ENCODE results near the gene ASCL1. TPM values are rescaled to one million over a fixed set of nuclear protein-coding genes. Genes with fewer than 3 reads are reported as not detected.

The ASCL1 gene
- 0.21 TPM in 1 of 2 replicates, not detected in the other for total RNA-seq (ENCODE audit: low replicate concordance)

DNA sequence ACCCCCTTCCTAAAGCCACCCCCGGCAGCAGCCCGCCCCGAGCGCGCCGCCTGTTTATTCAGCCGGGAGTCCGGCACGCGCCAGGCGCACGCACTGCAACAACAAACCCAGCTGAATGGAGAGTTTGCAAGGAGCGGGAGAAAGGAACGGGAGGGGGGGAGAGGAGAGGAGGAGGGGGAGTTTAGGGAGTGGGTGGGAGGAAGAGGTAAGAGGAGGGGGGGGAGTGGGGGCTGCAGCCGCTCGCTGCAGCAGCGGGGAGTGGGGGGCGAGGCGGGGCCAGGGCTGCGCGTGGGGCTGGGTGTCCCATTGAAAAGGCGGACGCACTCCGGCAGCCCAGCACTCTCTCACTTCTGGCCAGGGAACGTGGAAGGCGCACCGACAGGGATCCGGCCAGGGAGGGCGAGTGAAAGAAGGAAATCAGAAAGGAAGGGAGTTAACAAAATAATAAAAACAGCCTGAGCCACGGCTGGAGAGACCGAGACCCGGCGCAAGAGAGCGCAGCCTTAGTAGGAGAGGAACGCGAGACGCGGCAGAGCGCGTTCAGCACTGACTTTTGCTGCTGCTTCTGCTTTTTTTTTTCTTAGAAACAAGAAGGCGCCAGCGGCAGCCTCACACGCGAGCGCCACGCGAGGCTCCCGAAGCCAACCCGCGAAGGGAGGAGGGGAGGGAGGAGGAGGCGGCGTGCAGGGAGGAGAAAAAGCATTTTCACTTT lies at the start of gene ASCL1:
Gene ASCL1 (plus strand): TSS at position 336 of the 712 bp plus-strand sequence. CDS start 571 bp downstream, outside the sequence.
- Histone ChIP-seq H3K36me3 (no peaks in the 10 kb centered on the region), H3K9ac (no peak within 1 kb of the TSS), H3K4me3 (peak within 1 kb of the TSS; percentile 65), H3K79me2 (ENCODE audit: low read depth) (no peaks in the 10 kb centered on the region), H3K4me1 (peaks cover 37% of the 10 kb centered on the region), H3F3A (ENCODE audit: low read depth) (peaks cover 35% of the 10 kb centered on the region), H2AFZ (replicated peaks) (peak within 1 kb of the TSS; percentile 92), H3K27ac (no peak within 1 kb of the TSS), H3K4me2 (peak within 1 kb of the TSS; percentile 92), H3K9me3 (ENCODE audit: low read depth) (no peaks in the 10 kb centered on the region), H4K20me1 (ENCODE audit: low read depth) (peaks cover 61% of the 10 kb centered on the region), H3K27me3 (peaks cover 100% of the 10 kb centered on the region)
- peak; percentile 71 for DNase-seq (ENCODE audit: low spot score)
- peaks cover 45% of the 10 kb centered on the region for H3K4me1 Mint-ChIP-seq
- H3K27me3 Mint-ChIP-seq (ENCODE audit: insufficient read depth, low read depth), result peaks cover 60% of the 10 kb centered on the region
- peak within 1 kb of the TSS; percentile 86 for H3K27ac Mint-ChIP-seq
- TF ChIP-seq EZH2 (IDR thresholded peaks at IDR 0.05), result peak; percentile 14
- TF ChIP-seq, protein P1, sequence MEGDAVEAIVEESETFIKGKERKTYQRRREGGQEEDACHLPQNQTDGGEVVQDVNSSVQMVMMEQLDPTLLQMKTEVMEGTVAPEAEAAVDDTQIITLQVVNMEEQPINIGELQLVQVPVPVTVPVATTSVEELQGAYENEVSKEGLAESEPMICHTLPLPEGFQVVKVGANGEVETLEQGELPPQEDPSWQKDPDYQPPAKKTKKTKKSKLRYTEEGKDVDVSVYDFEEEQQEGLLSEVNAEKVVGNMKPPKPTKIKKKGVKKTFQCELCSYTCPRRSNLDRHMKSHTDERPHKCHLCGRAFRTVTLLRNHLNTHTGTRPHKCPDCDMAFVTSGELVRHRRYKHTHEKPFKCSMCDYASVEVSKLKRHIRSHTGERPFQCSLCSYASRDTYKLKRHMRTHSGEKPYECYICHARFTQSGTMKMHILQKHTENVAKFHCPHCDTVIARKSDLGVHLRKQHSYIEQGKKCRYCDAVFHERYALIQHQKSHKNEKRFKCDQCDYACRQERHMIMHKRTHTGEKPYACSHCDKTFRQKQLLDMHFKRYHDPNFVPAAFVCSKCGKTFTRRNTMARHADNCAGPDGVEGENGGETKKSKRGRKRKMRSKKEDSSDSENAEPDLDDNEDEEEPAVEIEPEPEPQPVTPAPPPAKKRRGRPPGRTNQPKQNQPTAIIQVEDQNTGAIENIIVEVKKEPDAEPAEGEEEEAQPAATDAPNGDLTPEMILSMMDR (IDR thresholded peaks at IDR 0.05), result no peak
- no peak for TF ChIP-seq EZH2phosphoT487 (IDR thresholded peaks at IDR 0.05)
- peak within 1 kb of the TSS; percentile 96 for H3K4me3 Mint-ChIP-seq
- H3K36me3 Mint-ChIP-seq, result no peaks in the 10 kb centered on the region
- H3K9me3 Mint-ChIP-seq, result peaks cover 5% of the 10 kb centered on the region

DNA sequence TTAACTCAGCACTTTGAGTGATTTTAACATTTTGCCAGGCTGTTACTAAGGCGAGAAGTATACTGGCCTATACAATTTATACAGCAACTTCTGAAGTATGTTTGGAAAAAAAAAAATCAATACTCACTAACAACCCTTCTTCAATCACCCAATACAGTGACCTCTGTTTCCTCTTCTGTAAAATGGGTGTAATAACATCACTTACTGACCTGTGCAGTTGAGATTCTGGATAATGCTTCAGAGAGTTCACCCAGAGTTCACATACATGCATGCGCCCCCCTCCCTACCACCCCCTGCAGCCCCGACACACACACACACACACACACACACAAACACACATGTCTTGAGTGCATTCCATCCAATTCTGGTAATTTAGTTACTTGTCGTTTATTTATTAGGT lies 49.6 kb upstream of the ASCL1 start:
- no peak overlapping the region for H2AFZ ChIP-seq (replicated peaks)
- H3K36me3 Mint-ChIP-seq, result no peaks in the 10 kb centered on the region
- no peaks in the 10 kb centered on the region for H3K4me1 Mint-ChIP-seq
- no peak overlapping the region for H3K9ac ChIP-seq
- no peaks in the 10 kb centered on the region for H3K9me3 ChIP-seq (ENCODE audit: low read depth)
- no peaks in the 10 kb centered on the region for H4K20me1 ChIP-seq (ENCODE audit: low read depth)
- no peaks in the 10 kb centered on the region for H3K27me3 ChIP-seq
- DNase-seq (ENCODE audit: low spot score), result no peak
- H3K36me3 ChIP-seq, result no peaks in the 10 kb centered on the region
- TF ChIP-seq, protein P1 (IDR thresholded peaks at IDR 0.05), result no peak
- TF ChIP-seq EZH2phosphoT487 (IDR thresholded peaks at IDR 0.05) (no peak), EZH2 (IDR thresholded peaks at IDR 0.05) (no peak)
- H3K4me2 ChIP-seq, result no peak overlapping the region
- H3K27ac ChIP-seq, result no peak overlapping the region
- no peaks in the 10 kb centered on the region for H3F3A ChIP-seq (ENCODE audit: low read depth)
- no peaks in the 10 kb centered on the region for H3K9me3 Mint-ChIP-seq
- peaks cover 3% of the 10 kb centered on the region for H3K27me3 Mint-ChIP-seq (ENCODE audit: insufficient read depth, low read depth)
- no peaks in the 10 kb centered on the region for H3K79me2 ChIP-seq (ENCODE audit: low read depth)
- H3K27ac Mint-ChIP-seq, result no peak overlapping the region
- H3K4me3 ChIP-seq, result no peak overlapping the region
- no peak overlapping the region for H3K4me3 Mint-ChIP-seq
- no peaks in the 10 kb centered on the region for H3K4me1 ChIP-seq

DNA sequence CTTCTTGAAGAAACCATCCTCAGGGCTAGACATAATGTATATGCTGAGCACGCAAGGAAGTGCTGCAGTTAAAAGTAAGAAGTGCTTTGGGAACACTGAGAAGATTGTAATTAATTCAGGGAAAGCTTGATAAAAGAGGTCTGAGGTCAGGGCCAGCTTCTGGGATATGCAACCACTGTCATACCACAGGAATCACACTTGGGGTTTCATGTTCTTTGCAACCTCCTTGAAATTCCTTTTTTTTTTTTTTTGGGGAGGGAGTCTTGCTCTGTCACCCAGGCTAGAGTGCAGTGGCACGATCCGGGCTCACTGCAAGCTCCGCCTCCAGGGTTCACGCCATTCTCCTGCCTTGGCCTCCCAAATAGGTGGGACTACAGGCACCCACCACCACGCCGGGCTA lies 47.3 kb upstream of the ASCL1 start:
- Histone ChIP-seq H3K4me3 (no peak overlapping the region), H3K4me2 (no peak overlapping the region), H3K9me3 (ENCODE audit: low read depth) (no peaks in the 10 kb centered on the region), H3K4me1 (no peaks in the 10 kb centered on the region), H3K9ac (no peak overlapping the region), H3K27ac (no peak overlapping the region), H4K20me1 (ENCODE audit: low read depth) (no peaks in the 10 kb centered on the region), H3K36me3 (no peaks in the 10 kb centered on the region), H3F3A (ENCODE audit: low read depth) (no peaks in the 10 kb centered on the region), H3K27me3 (no peaks in the 10 kb centered on the region), H3K79me2 (ENCODE audit: low read depth) (no peaks in the 10 kb centered on the region), H2AFZ (replicated peaks) (no peak overlapping the region)
- TF ChIP-seq, protein P1 (IDR thresholded peaks at IDR 0.05), result no peak
- TF ChIP-seq EZH2phosphoT487 (IDR thresholded peaks at IDR 0.05) (no peak), EZH2 (IDR thresholded peaks at IDR 0.05) (no peak)
- no peaks in the 10 kb centered on the region for H3K36me3 Mint-ChIP-seq
- no peak overlapping the region for H3K27ac Mint-ChIP-seq
- H3K4me3 Mint-ChIP-seq, result no peak overlapping the region
- H3K4me1 Mint-ChIP-seq, result no peaks in the 10 kb centered on the region
- DNase-seq (ENCODE audit: low spot score), result no peak
- H3K27me3 Mint-ChIP-seq (ENCODE audit: insufficient read depth, low read depth), result peaks cover 5% of the 10 kb centered on the region
- H3K9me3 Mint-ChIP-seq, result no peaks in the 10 kb centered on the region

Data from neural progenitor cell (in vitro differentiated cells).